ENCODE measurements around the gene SLC30A9.

Gene SLC30A9

GRCh38 chr4:42088386-42088785 is 98.1 kb downstream of the SLC30A9 start (continued):
- TF ChIP-seq PBX3 (CRISPR knock-in tag; IDR thresholded peaks at IDR 0.05) (no peak), ZNF76 (tag by site-specific recombination; IDR thresholded peaks at IDR 0.05; ENCODE audit: borderline replicate concordance, low read depth) (no peak), ZNF629 (tag by site-specific recombination; IDR thresholded peaks at IDR 0.05) (no peak), ZNF837 (tag by site-specific recombination; IDR thresholded peaks at IDR 0.05) (no peak)

- Histone ChIP-seq H3K4me3 (ENCODE audit: low read depth, low read length) (no peak overlapping the region), H3K27ac (ENCODE audit: extremely low read depth, low read depth, low read length) (no peak overlapping the region), H3K36me3 (ENCODE audit: control insufficient read depth in 2 of 2, insufficient read depth in 1 of 2, low read length in 2 of 2) (peaks cover 0 to 3% of the 10 kb centered on the region in 2 experiments; a peak in 1 of 3 replicates), H3K4me1 (ENCODE audit: control insufficient read depth, insufficient read depth, low read length) (no peaks in the 10 kb centered on the region), H3K9me3 (ENCODE audit: control insufficient read depth, insufficient read depth, low read depth, low read length) (no peaks in the 10 kb centered on the region)
- ChIA-PET POLR2A (no interaction called here), CTCF (interaction anchor here (0.7 kb wide), 1 partner anchor 133 kb away, joined by 3 read pairs; no protein-coding TSS in a partner anchor)
- TF ChIP-seq ZNF214 (tag by site-specific recombination; IDR thresholded peaks at IDR 0.05; ENCODE audit: borderline replicate concordance) = no peak
- TF ChIP-seq ZNF404 (tag by site-specific recombination; IDR thresholded peaks at IDR 0.05) = no peak
- no peak for TF ChIP-seq ZNF610 (tag by site-specific recombination; IDR thresholded peaks at IDR 0.05; ENCODE audit: borderline replicate concordance)
- no peak for TF ChIP-seq ZFP37 (tag by site-specific recombination; IDR thresholded peaks at IDR 0.05)
- TF ChIP-seq ZBTB11 (tag by site-specific recombination; conservative IDR thresholded peaks at IDR 0.05; ENCODE audit: low read depth) = no peak
- TF ChIP-seq ZBTB17 (tag by site-specific recombination; IDR thresholded peaks at IDR 0.05) = no peak
Observed at GRCh38 chr4:42101446-42101975, 111.2 kb downstream of the SLC30A9 start.

- Histone ChIP-seq H3K36me3 (ENCODE audit: control insufficient read depth in 2 of 2, insufficient read depth in 1 of 2, low read length in 2 of 2) (peaks cover 0 to 3% of the 10 kb centered on the region in 2 experiments; a peak in 1 of 3 replicates), H3K9me3 (ENCODE audit: control insufficient read depth, insufficient read depth, low read depth, low read length) (no peaks in the 10 kb centered on the region), H3K27ac (ENCODE audit: extremely low read depth, low read depth, low read length) (no peak overlapping the region), H3K4me1 (ENCODE audit: control insufficient read depth, insufficient read depth, low read length) (no peaks in the 10 kb centered on the region), H3K4me3 (ENCODE audit: low read depth, low read length) (no peak overlapping the region)
- TF ChIP-seq ZNF239 (tag by site-specific recombination; IDR thresholded peaks at IDR 0.05) = no peak
- no peak for TF ChIP-seq ZBTB48 (tag by site-specific recombination; IDR thresholded peaks at IDR 0.05)
- no peak for TF ChIP-seq ZNF248 (tag by site-specific recombination; IDR thresholded peaks at IDR 0.05)
- no peak for TF ChIP-seq ZFP37 (tag by site-specific recombination; IDR thresholded peaks at IDR 0.05)
- no peak for TF ChIP-seq ZNF529 (tag by site-specific recombination; IDR thresholded peaks at IDR 0.05; ENCODE audit: insufficient replicate concordance)
- no peak for TF ChIP-seq SP2 (tag by site-specific recombination; IDR thresholded peaks at IDR 0.05)
- no peak for TF ChIP-seq RBAK (tag by site-specific recombination; IDR thresholded peaks at IDR 0.05)
- TF ChIP-seq HOXD13 (CRISPR knock-in tag; IDR thresholded peaks at IDR 0.05; ENCODE audit: borderline replicate concordance) = no peak
- no peak for TF ChIP-seq ZNF560 (tag by site-specific recombination; IDR thresholded peaks at IDR 0.05; ENCODE audit: borderline replicate concordance)
- no peak for TF ChIP-seq ZNF600 (tag by site-specific recombination; IDR thresholded peaks at IDR 0.05)
- TF ChIP-seq ZSCAN16 (tag by site-specific recombination; IDR thresholded peaks at IDR 0.05) = no peak
- TF ChIP-seq ZNF10 (tag by site-specific recombination; IDR thresholded peaks at IDR 0.05) = no peak
- no peak for TF ChIP-seq ZNF654 (tag by site-specific recombination; IDR thresholded peaks at IDR 0.05; ENCODE audit: low read depth)
- TF ChIP-seq OVOL3 (tag by site-specific recombination; IDR thresholded peaks at IDR 0.05) = no peak
- TF ChIP-seq ZBTB10 (tag by site-specific recombination; IDR thresholded peaks at IDR 0.05) = no peak
- no peak for TF ChIP-seq ZNF785 (tag by site-specific recombination; IDR thresholded peaks at IDR 0.05)
- TF ChIP-seq ZNF292 (tag by site-specific recombination; IDR thresholded peaks at IDR 0.05; ENCODE audit: borderline replicate concordance, low read depth) = no peak
- no peak for TF ChIP-seq TCF7L2 (IDR thresholded peaks at IDR 0.05; ENCODE audit: borderline replicate concordance, low read depth, low read length)
- ChIA-PET POLR2A (no interaction called here), CTCF (no interaction called here)
Observed at GRCh38 chr4:42104521-42104920, 114.2 kb downstream of the SLC30A9 start.

Measured in HEK293 (cell line).